Measurements from ENCODE around the gene GRIK1. TPM values are rescaled to one million over a fixed set of nuclear protein-coding genes. Genes with fewer than 3 reads are reported as not detected.

Gene GRIK1
- total RNA-seq, 1 experiment from 2014 or later = not detected

DNA sequence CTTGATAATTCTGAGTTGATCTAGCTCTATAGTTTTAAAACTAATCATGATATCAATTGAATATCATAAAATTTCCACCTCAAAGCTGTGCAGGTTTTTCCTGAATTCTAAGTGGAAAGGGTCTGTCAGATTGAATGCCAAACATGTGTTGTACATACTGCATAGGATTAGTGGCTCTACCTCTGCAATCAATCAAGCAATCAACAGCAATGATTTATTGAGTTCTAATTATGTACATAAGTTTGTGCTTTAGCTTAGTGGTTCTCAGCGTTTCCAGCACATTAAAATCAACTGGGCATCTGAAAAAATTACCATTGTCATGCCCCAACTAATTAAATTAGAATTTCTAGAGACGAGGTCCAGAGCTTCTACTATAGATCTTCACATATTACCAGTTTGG lies 389.6 kb downstream of the GRIK1 start:
- no peaks in the 10 kb centered on the region for H3K27me3 ChIP-seq (ENCODE audit: insufficient read depth, low read depth)
- no peaks in the 10 kb centered on the region for H3K9me2 ChIP-seq (ENCODE audit: insufficient read depth)
- TF ChIP-seq CTCF (conservative IDR thresholded peaks at IDR 0.05) (no peak), EZH2 (IDR thresholded peaks at IDR 0.05; ENCODE audit: low read depth) (no peak)
- H3F3A ChIP-seq (ENCODE audit: insufficient read depth, low read depth) = no peaks in the 10 kb centered on the region
- H2AFZ ChIP-seq = no peak overlapping the region
- H3K36me3 ChIP-seq (ENCODE audit: low read depth) = no peaks in the 10 kb centered on the region
- H3K27ac ChIP-seq = no peak overlapping the region
- intact Hi-C loops (cut with micrococcal nuclease; ENCODE audit: unreplicated experiment) = no loop called here
- ChIA-PET CTCF (no interaction called here), POLR2A (ENCODE audit: unreplicated experiment) (no interaction called here)
- H3K4me3 ChIP-seq = no peak overlapping the region
- no peaks in the 10 kb centered on the region for H3K4me1 ChIP-seq (replicated peaks; ENCODE audit: insufficient read depth)
- no peaks in the 10 kb centered on the region for H3K79me2 ChIP-seq (ENCODE audit: low read depth)
- H4K20me1 ChIP-seq (ENCODE audit: insufficient read depth) = no peaks in the 10 kb centered on the region
- BruUV-seq (replicated peaks) = no TSS peak
- no peak overlapping the region for H3K4me2 ChIP-seq
- H3K9me3 ChIP-seq (ENCODE audit: insufficient read depth, low read depth) = no peaks in the 10 kb centered on the region
- no peak for DNase-seq

GRCh38 chr21:29549614-29550013 lies 390.2 kb downstream of the GRIK1 start:
- CTCF ChIA-PET = no interaction called here
- intact Hi-C loops (cut with micrococcal nuclease; ENCODE audit: unreplicated experiment) = no loop called here

GRCh38 chr21:29547998-29548397 lies 391.8 kb downstream of the GRIK1 start:
- no peak overlapping the region for H3K4me3 ChIP-seq
- no peak overlapping the region for H3K4me2 ChIP-seq
- H3K27me3 ChIP-seq (ENCODE audit: insufficient read depth, low read depth) = no peaks in the 10 kb centered on the region
- DNase-seq = no peak
- no peaks in the 10 kb centered on the region for H3K4me1 ChIP-seq (replicated peaks; ENCODE audit: insufficient read depth)
- H3K9me2 ChIP-seq (ENCODE audit: insufficient read depth) = no peaks in the 10 kb centered on the region
- ChIA-PET POLR2A (ENCODE audit: unreplicated experiment) (no interaction called here), CTCF (no interaction called here)
- H4K20me1 ChIP-seq (ENCODE audit: insufficient read depth) = no peaks in the 10 kb centered on the region
- BruUV-seq (replicated peaks) = no TSS peak
- no peaks in the 10 kb centered on the region for H3K36me3 ChIP-seq (ENCODE audit: low read depth)
- no peaks in the 10 kb centered on the region for H3F3A ChIP-seq (ENCODE audit: insufficient read depth, low read depth)
- H3K27ac ChIP-seq = no peak overlapping the region
- H3K9me3 ChIP-seq (ENCODE audit: insufficient read depth, low read depth) = no peaks in the 10 kb centered on the region
- no peaks in the 10 kb centered on the region for H3K79me2 ChIP-seq (ENCODE audit: low read depth)
- intact Hi-C loops (cut with micrococcal nuclease; ENCODE audit: unreplicated experiment) = no loop called here
- TF ChIP-seq EZH2 (IDR thresholded peaks at IDR 0.05; ENCODE audit: low read depth) (no peak), CTCF (conservative IDR thresholded peaks at IDR 0.05) (no peak)
- H2AFZ ChIP-seq = no peak overlapping the region

More at GRCh38 chr21:29549614-29550013, 390.2 kb downstream of the GRIK1 start:
- Histone ChIP-seq H3K9me2 (ENCODE audit: insufficient read depth) (no peaks in the 10 kb centered on the region), H3K4me1 (replicated peaks; ENCODE audit: insufficient read depth) (no peaks in the 10 kb centered on the region), H3K79me2 (ENCODE audit: low read depth) (no peaks in the 10 kb centered on the region), H3K4me3 (no peak overlapping the region), H4K20me1 (ENCODE audit: insufficient read depth) (no peaks in the 10 kb centered on the region), H3F3A (ENCODE audit: insufficient read depth, low read depth) (no peaks in the 10 kb centered on the region), H3K9me3 (ENCODE audit: insufficient read depth, low read depth) (no peaks in the 10 kb centered on the region), H3K27me3 (ENCODE audit: insufficient read depth, low read depth) (no peaks in the 10 kb centered on the region), H3K4me2 (no peak overlapping the region), H2AFZ (no peak overlapping the region), H3K36me3 (ENCODE audit: low read depth) (no peaks in the 10 kb centered on the region), H3K27ac (no peak overlapping the region)
- DNase-seq = no peak
- no TSS peak for BruUV-seq (replicated peaks)
- POLR2A ChIA-PET (ENCODE audit: unreplicated experiment) = no interaction called here
- no peak for TF ChIP-seq EZH2 (IDR thresholded peaks at IDR 0.05; ENCODE audit: low read depth)
- TF ChIP-seq CTCF (conservative IDR thresholded peaks at IDR 0.05) = no peak

Data from PC-9 (cell line).